OCI-LY3 (cell line): ENCODE results near the gene CAD.

Experiments used
- CTCF ChIP-seq: fragments of 200-600, 300-600 bp; sonication (generic); IDR thresholded peaks from 2 replicates; pipeline ENCODE4 v1.5.1; 2014; ENCODE audit warnings: antibody characterized with exemption, low read length, low read depth
- EZH2phosphoT487 ChIP-seq: fragments of 200-600 bp; shearing (Covaris generic); IDR thresholded peaks from 2 replicates; pipeline ENCODE4 v1.6.1; 2018; ENCODE audit warnings: antibody characterized with exemption, mixed run types, low read depth

- TF ChIP-seq CTCF (no peak), EZH2phosphoT487 (no peak)
Measured at GRCh38 chr2:27202854-27203253, 14.3 kb upstream of the CAD start.
